Activated naive CD4-positive, alpha-beta T cell (primary cell): ENCODE measurements around the gene SEC14L3.

ENCODE experiments used
- DNase-seq, 4 experiments: peaks; one replicate each; lab custom pipeline; 2025; lab: John Stamatoyannopoulos, UW

The SEC14L3 gene

GRCh38 chr22:30444632-30445437 is 27.0 kb downstream of the SEC14L3 start:
- DNase-seq, result no peak

GRCh38 chr22:30441088-30441487 is 30.7 kb downstream of the SEC14L3 start:
- no peak for DNase-seq

GRCh38 chr22:30439836-30440235 is 32.0 kb downstream of the SEC14L3 start:
- DNase-seq, result no peak

- no peak for DNase-seq
Observed at GRCh38 chr22:30439226-30439625, 32.6 kb downstream of the SEC14L3 start.

- DNase-seq, result no peak
Observed at GRCh38 chr22:30438559-30438958, 33.3 kb downstream of the SEC14L3 start.

GRCh38 chr22:30436196-30436595 is 35.6 kb downstream of the SEC14L3 start:
- DNase-seq, result no peak

GRCh38 chr22:30435674-30436126 is 36.1 kb downstream of the SEC14L3 start:
- peak; percentile 56 to 77 (median 66) for DNase-seq

GRCh38 chr22:30434843-30435242 is 37.0 kb downstream of the SEC14L3 start:
- DNase-seq, result no peak

GRCh38 chr22:30433773-30434172 is 38.0 kb downstream of the SEC14L3 start:
- no peak for DNase-seq

- no peak for DNase-seq
Observed at GRCh38 chr22:30433227-30433626, 38.6 kb downstream of the SEC14L3 start.

- DNase-seq, result no peak
Observed at GRCh38 chr22:30432520-30432919, 39.3 kb downstream of the SEC14L3 start.

GRCh38 chr22:30432096-30432495 is 39.7 kb downstream of the SEC14L3 start:
- no peak for DNase-seq

GRCh38 chr22:30430933-30431332 is 40.9 kb downstream of the SEC14L3 start:
- no peak for DNase-seq

- DNase-seq, result no peak
Observed at GRCh38 chr22:30429887-30430286, 41.9 kb downstream of the SEC14L3 start.

- DNase-seq, result no peak
Observed at GRCh38 chr22:30427871-30428270, 43.9 kb downstream of the SEC14L3 start.

GRCh38 chr22:30426388-30427353 is 45.1 kb downstream of the SEC14L3 start:
- peak; percentile 61 to 76 (median 70) for DNase-seq

- peak; percentile 11 to 34 (median 25) for DNase-seq
Observed at GRCh38 chr22:30425616-30426387, 46.0 kb downstream of the SEC14L3 start, which contains the start of gene MTFP1. Gene MTFP1 (plus strand): TSS chr22:30425768. CDS start chr22:30425880, 112 bp downstream.

- DNase-seq, result no peak
Observed at GRCh38 chr22:30425327-30425615, 46.5 kb downstream of the SEC14L3 start.

- DNase-seq, result no peak
Observed at GRCh38 chr22:30424534-30425326, 47.1 kb downstream of the SEC14L3 start.

- DNase-seq, result peak; percentile 87 to 96 (median 92)
Observed at GRCh38 chr22:30423959-30424533, 47.8 kb downstream of the SEC14L3 start.
